Middle frontal gyrus (tissue), 1 donor: ENCODE measurements around the gene COMMD6.

Source experiments
- DNase-seq: peaks from one replicate; pipeline ENCODE4 v3.0.0-alpha.2; 2015; ENCODE audit warnings: low spot score; ENCODE audit errors: extremely low spot score

The COMMD6 gene

DNA sequence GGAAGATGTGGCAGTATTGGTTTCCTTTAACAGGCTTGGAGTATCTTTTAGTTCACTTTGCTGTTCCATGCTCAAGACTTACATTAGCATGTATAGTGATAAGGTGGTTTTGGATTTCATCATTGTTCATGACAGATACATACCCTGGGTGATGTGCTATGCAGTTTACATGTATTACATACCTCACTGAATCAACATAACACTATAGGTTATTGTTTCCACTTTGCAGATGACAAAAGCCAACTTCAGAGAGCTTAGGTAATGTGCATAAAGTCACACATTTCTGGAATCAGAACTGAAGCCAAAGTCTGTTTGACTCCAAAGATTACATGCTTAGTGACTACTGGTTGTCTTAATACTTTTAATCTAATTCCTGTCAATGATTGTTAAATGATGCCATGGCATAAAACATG, 7.1 kb downstream of the COMMD6 start:
- DNase-seq = no peak

DNA sequence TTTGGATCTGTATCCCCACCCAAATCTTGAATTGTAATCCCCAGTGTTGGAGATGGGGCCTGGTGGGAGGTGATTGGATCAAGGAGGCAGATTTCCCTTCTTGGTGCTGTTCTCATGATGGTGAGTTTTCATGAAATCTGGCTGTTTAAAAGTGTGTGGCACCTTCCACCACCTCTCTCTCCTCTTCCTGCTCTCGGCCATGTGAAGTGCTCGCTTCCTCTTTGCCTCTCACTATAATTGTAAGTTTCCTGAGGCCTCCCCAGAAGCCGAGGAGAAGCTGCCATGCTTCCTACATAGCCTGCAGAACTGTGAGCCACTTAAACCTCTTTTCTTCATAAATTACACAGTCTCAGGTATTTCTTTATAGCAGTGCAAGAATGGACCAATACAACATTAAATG, 15.7 kb downstream of the COMMD6 start:
- DNase-seq = no peak

DNA sequence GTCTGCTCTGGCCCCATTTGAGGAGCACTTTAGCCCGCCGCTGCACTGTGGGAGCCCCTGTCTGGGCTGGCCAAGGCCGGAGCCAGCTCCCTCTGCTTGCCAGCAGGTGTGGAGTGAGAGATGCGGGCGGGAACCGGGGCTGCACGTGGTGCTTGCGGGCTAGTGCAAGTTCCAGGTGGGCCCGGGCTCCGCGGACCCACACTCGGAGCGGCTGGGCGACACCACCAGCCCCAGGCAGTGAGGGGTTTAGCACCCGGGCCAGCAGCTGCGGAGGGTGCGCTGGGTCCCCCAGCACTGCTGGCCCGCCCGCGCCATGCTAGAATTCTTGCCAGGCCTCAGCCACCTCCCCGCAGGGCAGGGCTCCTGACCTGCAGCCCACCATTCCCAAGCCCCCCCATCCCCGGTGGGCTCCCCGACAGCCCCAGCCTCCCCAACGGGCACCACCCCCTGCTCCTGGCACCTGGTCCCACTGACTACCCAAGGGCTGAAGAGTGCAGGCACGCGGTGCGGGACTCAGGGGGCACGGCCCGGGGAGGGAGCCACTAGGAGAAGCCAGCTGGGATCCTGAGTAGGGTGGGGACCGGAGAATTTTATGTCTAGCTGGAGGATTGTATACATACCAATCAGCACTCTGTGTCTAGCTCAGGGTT, 19.1 kb downstream of the COMMD6 start:
- no peak for DNase-seq

DNA sequence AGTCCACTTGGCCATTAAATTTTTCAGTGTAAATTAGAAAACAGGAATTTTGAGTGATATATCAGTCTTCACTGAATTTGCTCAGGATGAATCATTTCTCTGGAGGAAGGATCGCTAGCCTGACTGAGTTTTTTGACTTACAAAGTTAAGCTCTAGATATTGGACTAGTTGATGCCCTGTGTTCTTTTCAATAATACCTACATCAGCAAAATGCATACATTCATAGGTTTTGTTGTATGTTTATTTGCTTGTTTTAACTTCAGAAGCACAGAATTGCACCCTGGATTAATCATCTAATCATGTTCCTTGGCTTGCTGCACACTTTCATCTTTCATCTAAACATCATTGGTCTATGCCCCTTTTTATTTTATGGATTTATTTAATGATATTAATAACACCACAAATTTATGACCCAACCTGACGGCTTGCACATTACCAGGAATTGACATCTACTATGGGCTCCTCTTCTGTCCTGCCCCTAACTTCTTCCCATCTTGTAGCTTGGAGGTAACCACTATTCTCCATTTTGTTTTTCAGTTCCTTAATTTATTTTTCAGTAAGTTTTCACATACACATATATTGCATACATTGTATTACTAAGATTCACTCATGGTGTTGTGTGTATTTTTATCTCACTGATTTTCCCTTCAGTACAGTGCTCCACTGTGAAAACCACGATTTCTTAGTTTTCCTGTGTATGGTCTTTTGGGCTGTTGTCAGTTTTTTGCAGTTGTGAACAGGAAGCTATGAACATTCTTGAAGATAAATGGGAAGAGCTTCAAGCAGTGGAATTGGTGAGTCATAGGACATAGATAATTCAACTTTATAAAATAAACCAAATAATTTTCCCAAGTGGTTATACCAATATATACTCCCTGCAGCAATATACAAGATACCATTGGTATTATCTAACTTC, 23.3 kb downstream of the COMMD6 start:
- no peak for DNase-seq

DNA sequence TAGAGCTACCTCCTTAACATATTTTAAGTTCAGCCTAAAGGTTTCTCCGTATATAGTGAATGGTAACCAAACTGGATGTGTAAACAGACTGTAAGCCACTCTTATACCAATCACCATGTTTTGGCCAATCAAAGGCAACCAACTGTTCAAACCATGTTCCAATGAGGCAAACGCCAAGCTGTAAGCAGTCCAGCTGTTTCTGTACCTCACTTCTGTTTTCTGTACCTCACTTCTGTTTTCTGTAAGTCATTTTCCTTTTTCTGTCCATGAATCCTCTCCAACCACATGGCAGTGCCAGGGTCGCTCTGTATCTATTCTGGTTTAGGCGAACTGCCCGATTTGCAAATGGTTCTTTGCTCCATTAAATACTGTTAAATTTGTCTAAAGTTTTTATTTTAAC, 24.4 kb downstream of the COMMD6 start:
- DNase-seq = no peak

DNA sequence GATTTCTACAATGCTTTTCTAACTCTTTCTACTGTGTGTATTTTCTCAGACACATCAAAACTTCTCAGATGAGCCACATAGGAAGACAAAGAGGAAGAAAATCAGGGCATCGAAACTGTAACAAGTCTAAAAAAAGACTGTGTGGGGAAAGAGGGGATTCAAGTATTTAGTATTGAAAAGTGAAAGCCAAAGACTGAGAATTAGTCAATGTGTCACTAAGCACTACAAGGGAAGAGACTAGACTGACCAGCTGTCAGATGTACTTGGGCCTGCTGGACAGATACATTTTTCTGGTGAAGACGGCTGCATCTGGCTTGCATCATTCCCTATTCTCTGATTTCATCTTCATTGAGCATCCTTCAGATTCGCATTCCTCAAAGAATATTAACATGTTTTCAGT, 25.4 kb downstream of the COMMD6 start:
- no peak for DNase-seq

DNA sequence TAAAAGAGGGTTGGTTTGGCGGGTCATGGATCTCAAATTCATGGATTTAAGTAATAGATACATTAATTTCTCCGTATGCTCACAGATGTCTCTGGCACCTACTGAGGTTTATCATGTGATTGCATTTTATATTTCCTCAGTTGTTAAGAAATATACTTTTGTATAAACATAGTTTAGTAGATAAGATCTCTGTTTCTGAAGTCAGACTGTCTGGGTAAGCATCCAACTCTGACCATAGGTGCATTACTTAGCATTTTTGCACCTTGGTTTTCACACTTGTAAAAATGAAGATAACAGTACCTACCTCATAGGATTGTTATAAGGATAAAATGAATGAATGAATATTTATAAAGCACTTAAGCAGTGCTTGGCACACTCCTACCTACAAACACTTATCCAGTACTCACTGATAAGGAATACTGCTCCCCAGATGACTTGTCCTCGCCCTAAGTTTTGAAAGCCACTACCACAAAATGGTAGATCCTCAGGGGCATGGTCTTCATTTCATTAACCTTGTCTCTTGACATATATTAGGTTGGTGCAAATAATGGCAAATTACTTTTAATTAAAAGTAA, 26.5 kb downstream of the COMMD6 start:
- DNase-seq = no peak

DNA sequence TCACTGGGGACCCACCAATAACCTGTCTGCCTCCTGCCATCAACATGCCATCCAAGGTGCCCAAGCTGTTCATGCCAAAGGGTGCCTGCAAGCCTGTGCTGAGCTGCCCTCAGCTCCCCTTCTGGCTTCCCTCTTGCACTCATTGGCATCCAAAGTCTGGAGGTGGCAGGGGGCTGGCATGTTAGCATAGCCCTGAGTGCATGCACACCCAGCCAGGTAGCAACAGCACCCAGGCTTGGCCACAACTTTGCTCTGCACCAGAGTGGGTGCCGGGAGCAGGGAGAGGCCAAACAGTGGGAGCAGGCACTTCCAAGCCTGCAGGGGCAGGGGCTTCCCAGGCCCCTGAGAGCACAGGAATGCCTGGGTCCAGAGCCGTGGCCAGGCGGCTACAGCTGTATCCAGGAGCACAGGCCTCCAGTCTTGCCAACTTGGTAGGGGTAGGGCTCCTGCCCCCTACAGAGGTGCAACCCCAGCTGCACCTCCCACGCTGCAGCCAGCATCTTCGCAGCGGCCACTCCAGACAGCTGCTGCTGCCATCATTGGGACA, 29.6 kb downstream of the COMMD6 start:
- no peak for DNase-seq

DNA sequence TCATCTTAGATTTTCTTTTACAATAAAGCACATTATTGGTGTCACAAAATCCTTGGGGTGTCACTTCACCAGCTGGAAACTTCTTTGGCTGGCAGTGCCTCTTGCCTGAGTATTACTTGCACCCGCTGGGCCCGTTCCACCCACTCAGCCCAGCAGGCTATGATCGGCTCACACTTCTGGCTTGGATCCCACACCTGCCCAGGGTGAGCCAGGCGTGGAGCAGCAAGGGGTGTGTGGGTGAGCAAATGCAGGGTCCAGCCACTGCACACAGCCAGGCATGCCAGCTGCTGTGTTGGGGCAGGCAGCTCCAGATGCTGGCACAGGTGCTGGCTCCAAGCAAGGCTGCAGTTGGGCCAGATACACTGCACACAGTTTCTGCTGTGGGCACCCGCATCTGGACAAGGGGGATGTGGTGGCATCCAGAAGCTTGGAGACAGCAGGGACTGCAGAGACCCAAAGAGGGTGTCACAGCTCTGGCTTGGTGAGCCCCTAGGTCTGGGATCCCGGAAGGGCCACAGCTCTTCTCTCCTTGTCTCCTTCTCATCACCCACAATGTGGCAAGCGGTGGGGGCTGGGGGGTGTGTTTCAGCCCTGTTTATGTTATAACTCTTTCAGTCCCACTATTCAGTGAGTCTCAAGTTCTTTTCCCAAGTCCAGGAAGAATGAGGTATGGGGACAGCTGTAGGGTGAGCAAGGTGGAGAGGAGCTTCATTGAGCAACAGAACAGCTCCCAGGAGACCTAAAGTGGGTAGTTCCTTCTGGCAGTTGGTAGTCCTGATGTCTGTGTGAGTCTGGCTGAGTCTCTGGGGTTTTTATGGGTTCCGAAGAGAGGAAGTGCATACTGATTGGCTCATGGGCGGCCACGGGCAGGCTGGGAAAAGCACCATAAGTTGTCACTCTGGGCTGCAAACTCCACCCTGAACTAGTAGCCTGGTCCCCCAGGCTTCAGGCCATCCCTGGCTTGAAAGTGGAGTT, 30.3 kb downstream of the COMMD6 start:
- no peak for DNase-seq

DNA sequence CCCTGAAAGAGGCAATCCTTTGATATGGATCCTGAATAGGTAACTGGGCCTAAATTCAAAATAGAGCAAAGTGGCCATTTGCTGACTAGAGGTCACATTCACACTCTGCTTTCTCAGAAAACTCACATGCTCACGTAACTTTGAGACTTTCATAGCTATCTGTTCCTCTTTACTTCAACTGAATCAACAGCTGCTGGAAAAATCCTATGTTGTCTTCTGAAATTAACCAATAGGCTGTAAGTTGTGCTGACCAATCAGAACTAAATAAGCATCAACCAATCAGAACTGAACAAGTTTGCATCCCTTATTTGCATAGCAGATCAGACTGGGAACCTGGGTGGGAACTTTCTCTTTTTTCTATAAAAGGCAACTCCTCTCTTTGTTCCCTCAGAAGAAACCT, 31.6 kb downstream of the COMMD6 start:
- DNase-seq = no peak

DNA sequence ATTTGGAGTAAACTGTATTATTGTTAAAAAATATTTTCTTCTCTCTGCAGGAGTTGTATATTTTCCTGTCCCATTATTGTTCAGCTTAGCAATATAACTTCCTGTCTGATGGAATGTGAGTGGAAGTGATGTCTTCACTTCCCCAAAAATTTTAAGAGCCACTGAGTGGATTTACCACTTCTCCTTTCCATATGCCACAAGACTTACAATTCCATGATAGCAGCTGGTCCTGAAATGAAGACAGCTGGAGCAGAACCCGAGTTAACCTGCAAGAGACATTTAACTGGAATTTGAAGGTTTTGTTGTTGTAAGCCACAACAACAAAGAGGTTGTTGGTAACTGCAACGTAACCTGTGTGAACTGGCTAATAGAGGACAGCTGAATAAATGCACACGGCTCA, 32.3 kb downstream of the COMMD6 start:
- DNase-seq = no peak

DNA sequence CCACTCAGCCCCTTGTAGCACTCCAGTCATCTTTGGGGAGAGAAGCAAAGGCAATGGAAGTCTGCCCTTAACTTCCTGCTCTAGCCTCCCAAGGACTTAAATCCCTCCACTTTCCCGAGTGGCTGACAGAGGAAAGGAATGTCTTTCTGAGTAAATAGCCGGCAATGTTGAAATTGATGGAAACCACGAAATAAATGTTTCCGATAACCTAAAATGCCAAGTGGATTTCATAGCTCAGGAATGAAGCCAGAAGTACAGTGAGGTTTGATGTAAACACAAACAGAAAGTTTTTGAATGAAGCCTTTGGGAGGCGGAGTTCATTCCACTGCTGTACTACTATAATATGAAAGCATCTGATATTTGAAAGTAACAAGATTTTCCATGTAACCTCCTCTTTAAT, 41.7 kb downstream of the COMMD6 start:
- no peak for DNase-seq

DNA sequence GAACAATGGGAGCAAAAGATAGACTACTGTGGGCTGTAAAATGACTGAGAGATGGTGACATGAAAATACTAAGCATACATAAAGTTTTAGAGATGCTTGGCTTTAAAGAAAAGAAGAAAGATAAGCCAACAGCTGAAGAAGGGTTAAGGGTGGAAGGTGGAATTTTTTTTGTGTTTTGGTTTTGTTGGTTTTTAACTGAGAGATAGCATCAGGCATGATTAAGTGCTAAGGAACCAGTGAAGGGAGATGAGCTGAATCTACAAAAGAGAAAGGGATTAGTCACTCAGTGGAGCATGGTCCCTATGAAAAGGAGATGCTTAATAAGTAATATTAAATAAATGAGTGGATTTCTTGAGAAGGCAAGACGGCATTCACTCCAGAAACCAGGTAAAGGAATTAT, 43.1 kb downstream of the COMMD6 start:
- no peak for DNase-seq

DNA sequence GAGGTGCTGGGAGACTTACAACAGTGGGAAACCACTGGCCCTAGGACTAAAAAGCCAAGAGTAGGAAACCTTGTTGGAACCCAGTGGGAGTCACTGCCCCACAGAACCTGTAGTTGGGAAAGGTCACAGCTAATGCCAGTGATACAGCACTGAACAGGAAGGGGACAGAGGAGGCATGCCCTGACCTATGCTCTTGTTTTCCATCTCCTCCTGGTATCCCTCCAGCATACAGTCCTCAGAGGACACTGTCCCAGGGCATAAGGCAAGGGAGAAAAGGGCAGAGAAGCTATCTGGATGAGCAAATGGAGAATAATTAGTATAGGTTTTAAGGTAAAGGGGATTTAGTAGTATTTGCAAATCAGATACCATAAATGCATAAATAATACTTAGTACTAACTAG, 44.5 kb downstream of the COMMD6 start:
- DNase-seq = no peak

DNA sequence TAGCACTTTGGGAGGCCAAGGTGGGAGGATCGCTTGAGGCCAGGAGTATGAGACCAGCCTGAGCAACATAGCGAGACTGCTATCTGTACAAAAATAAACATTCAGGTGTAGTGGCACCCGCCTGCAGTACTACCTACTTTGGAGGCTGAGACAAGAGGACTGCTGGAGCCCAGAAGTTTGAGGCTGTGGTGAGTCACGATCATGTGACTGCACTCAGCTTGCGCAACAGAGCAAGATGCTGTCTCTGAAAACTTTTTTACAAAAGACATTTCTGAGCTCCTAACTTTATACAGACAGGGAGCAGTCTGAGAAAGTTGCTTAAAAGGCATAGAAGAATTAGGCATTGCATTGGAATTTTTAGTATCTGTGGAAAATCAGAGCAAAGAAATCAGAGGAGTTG, 45.3 kb downstream of the COMMD6 start:
- DNase-seq = no peak

DNA sequence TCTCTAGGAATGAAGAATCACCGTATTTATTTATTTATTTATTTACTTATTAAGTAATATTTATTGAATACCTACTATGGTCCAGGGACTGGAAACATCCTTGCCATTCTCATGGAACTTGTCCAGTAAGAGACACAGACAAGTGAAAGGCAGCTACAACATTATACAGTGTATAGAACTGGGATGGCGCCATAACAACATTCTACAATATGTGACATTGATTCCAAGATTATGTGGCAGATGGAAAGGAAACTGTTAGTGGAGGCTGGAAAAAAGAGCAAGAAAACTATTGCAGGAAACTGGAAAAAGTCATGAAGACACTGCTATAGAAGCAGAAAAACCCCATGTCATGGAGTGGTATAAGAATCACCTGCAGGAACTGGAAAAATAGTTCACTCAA, 46.3 kb downstream of the COMMD6 start:
- no peak for DNase-seq

DNA sequence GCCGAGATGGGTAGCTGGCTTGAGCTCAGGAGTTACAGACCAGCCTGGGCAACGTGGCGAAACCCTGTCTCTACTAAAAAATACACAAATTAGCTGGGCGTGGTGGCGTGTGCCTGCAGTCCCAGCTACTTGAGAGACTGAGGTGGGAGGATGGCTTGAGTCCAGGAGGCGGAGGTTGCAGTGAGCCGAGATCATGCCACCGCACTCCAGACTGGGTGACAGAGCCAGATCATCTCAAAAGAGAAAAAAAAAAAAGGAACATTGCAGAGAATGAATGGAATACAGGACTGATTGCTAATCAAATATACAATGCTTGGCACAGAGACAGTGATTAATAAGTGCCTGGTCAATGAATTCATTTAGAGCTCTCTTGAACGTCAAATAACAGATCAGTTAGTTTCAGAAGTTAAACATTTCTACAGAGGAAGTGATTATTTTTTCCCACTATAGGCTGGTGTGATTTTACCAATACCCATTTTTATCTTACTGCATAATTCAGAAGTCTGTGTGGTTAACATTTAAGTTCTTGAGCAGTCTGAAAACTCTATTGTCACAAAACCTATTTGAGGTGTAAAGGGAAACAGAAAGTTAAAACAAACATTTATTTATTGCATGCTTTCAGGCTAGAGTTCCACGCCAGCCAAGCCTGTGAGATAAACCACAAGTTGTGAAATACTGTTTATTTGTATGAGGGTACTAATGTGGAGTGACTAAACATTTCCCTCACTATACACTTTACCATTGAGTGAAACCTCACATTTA, 48.0 kb downstream of the COMMD6 start:
- no peak for DNase-seq

DNA sequence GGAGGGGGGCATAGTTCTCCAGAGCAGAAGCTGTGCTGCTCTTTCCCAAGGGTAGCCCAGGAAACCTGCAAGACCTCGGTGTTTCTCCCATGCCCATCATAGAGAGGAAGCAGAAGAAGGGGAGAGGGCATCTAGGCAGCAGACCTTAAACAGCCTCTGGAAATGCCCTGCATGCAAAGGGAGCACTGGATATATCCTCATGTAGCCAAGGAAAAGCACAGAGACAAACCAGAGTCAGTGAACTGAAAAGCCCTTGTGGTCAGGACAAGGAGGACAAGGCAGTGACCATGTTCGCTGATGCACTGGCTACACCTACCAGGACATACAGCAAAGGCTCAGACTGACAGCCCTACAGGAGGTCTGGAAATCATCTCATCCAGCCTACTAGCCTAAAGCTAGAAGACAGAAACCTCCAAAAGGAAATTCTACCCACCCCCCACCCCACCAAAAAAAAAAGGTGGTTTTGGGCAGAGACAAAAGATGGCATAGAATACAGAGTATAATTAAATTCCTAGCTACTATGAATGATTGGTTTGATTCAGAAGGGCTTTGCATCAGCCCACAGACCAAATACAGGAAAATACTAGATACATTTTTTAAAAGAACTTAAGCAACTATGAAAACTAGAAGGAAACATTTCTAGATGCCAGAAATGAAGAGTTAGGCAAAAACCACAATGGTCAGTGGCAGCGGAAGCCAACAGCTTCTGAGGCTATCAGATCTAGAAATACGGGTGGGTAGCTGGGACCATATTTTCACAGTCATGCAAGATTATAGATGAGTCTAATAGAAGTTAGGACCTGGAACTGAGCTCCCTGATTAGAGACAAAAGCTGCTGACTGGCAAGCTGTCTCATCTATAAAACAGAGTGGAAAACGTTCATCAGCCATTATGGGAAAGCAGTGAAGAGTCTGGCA, 51.2 kb downstream of the COMMD6 start:
- DNase-seq = no peak
